Measurements from ENCODE around the gene STK25.
A peak's percentile ranks its signal among the peaks of the same experiment; 100 is the strongest.
"Not testable (repeated sequence)": the region's sequence is repeated elsewhere in the genome, so short reads cannot be mapped to it uniquely, and the experiment has no call there.

Gene STK25

GRCh38 chr2:241463276-241464135 lies 44.9 kb downstream of the STK25 start:
- DNase-seq (ENCODE audit: low read depth), result no peak

GRCh38 chr2:241461693-241462677 lies 46.4 kb downstream of the STK25 start:
- no peak for DNase-seq (ENCODE audit: low read depth)

- no peak for DNase-seq (ENCODE audit: low read depth)
Observed at GRCh38 chr2:241460631-241461030, 47.8 kb downstream of the STK25 start.

- no peak for DNase-seq (ENCODE audit: low read depth)
Observed at GRCh38 chr2:241459520-241459919, 48.9 kb downstream of the STK25 start.

- DNase-seq (ENCODE audit: low read depth), result no peak
Observed at GRCh38 chr2:241458687-241459086, 49.7 kb downstream of the STK25 start.

- no peak for DNase-seq (ENCODE audit: low read depth)
Observed at GRCh38 chr2:241456546-241456945, 51.8 kb downstream of the STK25 start.

- no peak for DNase-seq (ENCODE audit: low read depth)
Observed at GRCh38 chr2:241454837-241455485, 53.4 kb downstream of the STK25 start.

GRCh38 chr2:241453919-241454318 lies 54.5 kb downstream of the STK25 start:
- not testable (repeated sequence) for DNase-seq (ENCODE audit: low read depth)

- DNase-seq (ENCODE audit: low read depth), result no peak
Observed at GRCh38 chr2:241451840-241452506, 56.4 kb downstream of the STK25 start.

GRCh38 chr2:241450092-241450491 lies 58.3 kb downstream of the STK25 start:
- not testable (repeated sequence) for DNase-seq (ENCODE audit: low read depth)

- peak; percentile 10 for DNase-seq (ENCODE audit: low read depth)
Observed at GRCh38 chr2:241445426-241445825, 63.0 kb downstream of the STK25 start.

- peak; percentile 27 for DNase-seq (ENCODE audit: low read depth)
Observed at GRCh38 chr2:241443486-241444223, 64.7 kb downstream of the STK25 start.
